Osteoblast (primary cell): Measurements from ENCODE around the gene FTO. TPM values are rescaled to one million over a fixed set of nuclear protein-coding genes. Genes with fewer than 3 reads are reported as not detected.

ENCODE experiments used
- DNase-seq: peaks from one replicate; pipeline ENCODE4 v3.0.0; 2011; ENCODE audit warnings: low spot score, mixed read lengths; ENCODE audit not compliant: insufficient read length; ENCODE audit errors: missing footprints
- H2AFZ ChIP-seq: 2 replicates; pipeline ENCODE4 v1.6.0; 2011; ENCODE audit warnings: mild to moderate bottlenecking, low read length
- H3K27ac ChIP-seq: 2 replicates; pipeline ENCODE4 v1.5.1; 2011; ENCODE audit warnings: mild to moderate bottlenecking, low read depth, low read length, moderate library complexity
- H3K27me3 ChIP-seq: 2 replicates; pipeline ENCODE4 v1.6.0; 2012; ENCODE audit warnings: mild to moderate bottlenecking, control low read depth, inconsistent platforms, low read length, moderate library complexity; ENCODE audit not compliant: insufficient read depth
- H3K36me3 ChIP-seq: 2 replicates; pipeline ENCODE4 v1.5.1; 2011; ENCODE audit warnings: mild to moderate bottlenecking, low read length, control low read depth, moderate library complexity; ENCODE audit not compliant: insufficient read depth
- H3K4me1 ChIP-seq: 2 replicates; pipeline ENCODE4 v1.5.1; 2011; ENCODE audit warnings: mild to moderate bottlenecking, low read length, control low read depth, moderate library complexity; ENCODE audit not compliant: insufficient read depth
- H3K4me2 ChIP-seq: 2 replicates; pipeline ENCODE4 v1.6.0; 2011; ENCODE audit warnings: mild to moderate bottlenecking, low read length; ENCODE audit not compliant: insufficient read depth
- H3K4me3 ChIP-seq: fragments of 200-600 bp; sonication (generic); 3 replicates; pipeline ENCODE4 v1.5.1; 2012; ENCODE audit warnings: mild to moderate bottlenecking, low read length, inconsistent platforms; ENCODE audit not compliant: insufficient read depth
- H3K79me2 ChIP-seq: 2 replicates; pipeline ENCODE4 v1.6.0; 2012; ENCODE audit warnings: mild to moderate bottlenecking, low read length, control low read depth, inconsistent platforms; ENCODE audit not compliant: insufficient read depth
- H3K9me3 ChIP-seq: 2 replicates; pipeline ENCODE4 v1.5.1; 2011; ENCODE audit warnings: low read depth, low read length, control low read depth
- H4K20me1 ChIP-seq: 2 replicates; pipeline ENCODE4 v1.6.0; 2012; ENCODE audit warnings: mild to moderate bottlenecking, low read length, control low read depth; ENCODE audit not compliant: insufficient read depth
- CTCF ChIP-seq: IDR thresholded peaks from 2 replicates; pipeline ENCODE4 v1.5.1; 2011; ENCODE audit warnings: mild to moderate bottlenecking, low read depth, low read length, moderate library complexity; ENCODE audit errors: extremely low read depth
- total RNA-seq: library from RNA; depleted of rRNA; stranded (reverse); fragments of >200 nt; gene quantifications from 2 replicates; pipeline ENCODE4 v1.2.3, GENCODE V29; 2012

The FTO gene
- total RNA-seq, 1 donor, result 152 TPM

- H3K4me2 ChIP-seq, result no peak overlapping the region
- H3K9me3 ChIP-seq, result no peaks in the 10 kb centered on the region
- DNase-seq, result no peak
- H3K4me3 ChIP-seq, result no peak overlapping the region
- H4K20me1 ChIP-seq, result peaks cover 32% of the 10 kb centered on the region
- no peaks in the 10 kb centered on the region for H3K36me3 ChIP-seq
- peaks cover 44% of the 10 kb centered on the region for H3K79me2 ChIP-seq
- H3K27ac ChIP-seq, result no peak overlapping the region
- no peaks in the 10 kb centered on the region for H3K27me3 ChIP-seq
- no peak overlapping the region for H2AFZ ChIP-seq
- no peak for TF ChIP-seq CTCF
- peaks cover 2% of the 10 kb centered on the region for H3K4me1 ChIP-seq
Measured at GRCh38 chr16:53757971-53758609, 54.1 kb downstream of the FTO start.

- no peak for DNase-seq
- no peaks in the 10 kb centered on the region for H3K36me3 ChIP-seq
- H4K20me1 ChIP-seq, result peaks cover 16% of the 10 kb centered on the region
Measured at GRCh38 chr16:53761962-53762703, 58.2 kb downstream of the FTO start.

GRCh38 chr16:53766304-53767016, 62.5 kb downstream of the FTO start:
- H4K20me1 ChIP-seq, result peaks cover 4% of the 10 kb centered on the region
- DNase-seq, result no peak
- H3K4me1 ChIP-seq, result peaks cover 41% of the 10 kb centered on the region
- no peak overlapping the region for H2AFZ ChIP-seq
- no peak overlapping the region for H3K4me3 ChIP-seq
- no peaks in the 10 kb centered on the region for H3K36me3 ChIP-seq
- H3K27me3 ChIP-seq, result no peaks in the 10 kb centered on the region
- no peak overlapping the region for H3K4me2 ChIP-seq
- H3K79me2 ChIP-seq, result peaks cover 39% of the 10 kb centered on the region
- peak overlapping the region; percentile 29 for H3K27ac ChIP-seq
- TF ChIP-seq CTCF, result no peak
- H3K9me3 ChIP-seq, result no peaks in the 10 kb centered on the region

More at GRCh38 chr16:53761962-53762703, 58.2 kb downstream of the FTO start:
- no peaks in the 10 kb centered on the region for H3K27me3 ChIP-seq
- H3K4me3 ChIP-seq, result no peak overlapping the region
- H3K9me3 ChIP-seq, result no peaks in the 10 kb centered on the region
- TF ChIP-seq CTCF, result no peak
- H3K4me2 ChIP-seq, result no peak overlapping the region
- peaks cover 9% of the 10 kb centered on the region for H3K4me1 ChIP-seq
- no peak overlapping the region for H3K27ac ChIP-seq
- peaks cover 38% of the 10 kb centered on the region for H3K79me2 ChIP-seq
- no peak overlapping the region for H2AFZ ChIP-seq

- Histone ChIP-seq H2AFZ (no peak overlapping the region), H3K36me3 (no peaks in the 10 kb centered on the region), H3K27me3 (no peaks in the 10 kb centered on the region), H3K79me2 (peaks cover 47% of the 10 kb centered on the region), H3K27ac (peak overlapping the region; percentile 72), H3K4me3 (peak overlapping the region; percentile 11), H3K4me1 (peaks cover 56% of the 10 kb centered on the region), H3K9me3 (no peaks in the 10 kb centered on the region), H3K4me2 (peak overlapping the region; percentile 63), H4K20me1 (peaks cover 4% of the 10 kb centered on the region)
- TF ChIP-seq CTCF, result no peak
- peak; percentile 44 for DNase-seq
Measured at GRCh38 chr16:53768167-53768566, 64.2 kb downstream of the FTO start.
